ENCODE measurements around the gene CNTNAP2. TPM values are rescaled to one million over a fixed set of nuclear protein-coding genes. Genes with fewer than 3 reads are reported as not detected.

The CNTNAP2 gene
- total RNA-seq, 1 experiment from 2014 or later = 42.5 TPM

DNA sequence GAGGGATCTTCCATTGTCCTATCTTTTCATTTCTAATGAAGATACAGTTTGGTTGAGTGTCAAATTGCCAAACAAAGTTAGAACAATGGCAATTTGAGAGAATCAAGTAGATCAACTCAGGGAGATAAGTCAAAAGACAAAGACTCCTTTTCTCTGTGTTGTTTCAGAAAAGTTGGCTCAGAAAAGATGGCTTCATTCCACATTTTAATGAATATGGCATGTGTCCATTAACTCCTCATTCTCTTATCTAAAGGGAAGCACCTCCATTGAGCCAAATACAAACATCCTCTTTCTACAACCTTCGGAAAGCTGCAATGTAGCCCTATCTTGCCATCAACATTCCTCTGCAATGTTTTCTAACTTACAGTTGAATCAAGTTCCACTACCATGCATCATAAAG lies 1535.0 kb downstream of the CNTNAP2 start:
- Mint-ChIP-seq H3K4me1 (ENCODE audit: low read depth, unreplicated experiment) (peaks cover 3% of the 10 kb centered on the region), H3K9me3 (ENCODE audit: unreplicated experiment) (peaks cover 15% of the 10 kb centered on the region), H3K36me3 (ENCODE audit: insufficient read depth, unreplicated experiment) (peaks cover 3% of the 10 kb centered on the region), H3K27me3 (ENCODE audit: insufficient read depth, unreplicated experiment) (peaks cover 3% of the 10 kb centered on the region), H3K27ac (ENCODE audit: unreplicated experiment) (no peak overlapping the region), H3K4me3 (ENCODE audit: unreplicated experiment) (no peak overlapping the region)
- no peak for DNase-seq
- peaks cover 5% of the 10 kb centered on the region; the same call in 1 of the 2 replicates for H3K4me1 ChIP-seq
- TF ChIP-seq, protein P1, sequence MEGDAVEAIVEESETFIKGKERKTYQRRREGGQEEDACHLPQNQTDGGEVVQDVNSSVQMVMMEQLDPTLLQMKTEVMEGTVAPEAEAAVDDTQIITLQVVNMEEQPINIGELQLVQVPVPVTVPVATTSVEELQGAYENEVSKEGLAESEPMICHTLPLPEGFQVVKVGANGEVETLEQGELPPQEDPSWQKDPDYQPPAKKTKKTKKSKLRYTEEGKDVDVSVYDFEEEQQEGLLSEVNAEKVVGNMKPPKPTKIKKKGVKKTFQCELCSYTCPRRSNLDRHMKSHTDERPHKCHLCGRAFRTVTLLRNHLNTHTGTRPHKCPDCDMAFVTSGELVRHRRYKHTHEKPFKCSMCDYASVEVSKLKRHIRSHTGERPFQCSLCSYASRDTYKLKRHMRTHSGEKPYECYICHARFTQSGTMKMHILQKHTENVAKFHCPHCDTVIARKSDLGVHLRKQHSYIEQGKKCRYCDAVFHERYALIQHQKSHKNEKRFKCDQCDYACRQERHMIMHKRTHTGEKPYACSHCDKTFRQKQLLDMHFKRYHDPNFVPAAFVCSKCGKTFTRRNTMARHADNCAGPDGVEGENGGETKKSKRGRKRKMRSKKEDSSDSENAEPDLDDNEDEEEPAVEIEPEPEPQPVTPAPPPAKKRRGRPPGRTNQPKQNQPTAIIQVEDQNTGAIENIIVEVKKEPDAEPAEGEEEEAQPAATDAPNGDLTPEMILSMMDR (IDR thresholded peaks at IDR 0.05; ENCODE audit: insufficient read depth in 1 of 2, low read depth in 1 of 2, low read length in 1 of 2, severe bottlenecking in 1 of 2, unreplicated experiment in 1 of 2) = no peak
- intact Hi-C loops (cut with micrococcal nuclease; ENCODE audit: unreplicated experiment) = no loop called here
- no peak overlapping the region for H3K4me3 ChIP-seq (ENCODE audit: low read depth, low read length)
- no peaks in the 10 kb centered on the region for H3K36me3 ChIP-seq (ENCODE audit: control insufficient read depth, insufficient read depth, low read length)
- CTCF ChIA-PET = no interaction called here
- no TSS peak for BruUV-seq (replicated peaks)
- H3K9me3 ChIP-seq = no peaks in the 10 kb centered on the region; the same call in 1 of the 2 replicates
- no peaks in the 10 kb centered on the region for H3K27me3 ChIP-seq (replicated peaks; ENCODE audit: control insufficient read depth, insufficient read depth, low read length)
- POLR2A ChIA-PET = no interaction called here

- Histone ChIP-seq H3K4me3 (ENCODE audit: low read depth, low read length) (no peak overlapping the region), H3K36me3 (ENCODE audit: control insufficient read depth, insufficient read depth, low read length) (no peaks in the 10 kb centered on the region), H3K9me3 (no peaks in the 10 kb centered on the region), H3K4me1 (no peaks in the 10 kb centered on the region), H3K27me3 (replicated peaks; ENCODE audit: control insufficient read depth, insufficient read depth, low read length) (no peaks in the 10 kb centered on the region)
- H3K4me3 Mint-ChIP-seq (ENCODE audit: unreplicated experiment) = no peak overlapping the region
- peaks cover 3% of the 10 kb centered on the region for H3K27me3 Mint-ChIP-seq (ENCODE audit: insufficient read depth, unreplicated experiment)
- no peaks in the 10 kb centered on the region for H3K9me3 Mint-ChIP-seq (ENCODE audit: unreplicated experiment)
- CTCF ChIA-PET = no interaction called here
- TF ChIP-seq, protein P1 (IDR thresholded peaks at IDR 0.05; ENCODE audit: insufficient read depth in 1 of 2, low read depth in 1 of 2, low read length in 1 of 2, severe bottlenecking in 1 of 2, unreplicated experiment in 1 of 2) = no peak
- intact Hi-C loops (cut with micrococcal nuclease; ENCODE audit: unreplicated experiment) = no loop called here
- POLR2A ChIA-PET = no interaction called here
- DNase-seq = no peak
- no peaks in the 10 kb centered on the region for H3K36me3 Mint-ChIP-seq (ENCODE audit: insufficient read depth, unreplicated experiment)
- H3K4me1 Mint-ChIP-seq (ENCODE audit: low read depth, unreplicated experiment) = no peaks in the 10 kb centered on the region
- BruUV-seq (replicated peaks) = no TSS peak
- H3K27ac Mint-ChIP-seq (ENCODE audit: unreplicated experiment) = no peak overlapping the region
These were observed 1536.9 kb downstream of the CNTNAP2 start for GRCh38 chr7:147653456-147653855.

- Mint-ChIP-seq H3K4me3 (ENCODE audit: unreplicated experiment) (no peak overlapping the region), H3K9me3 (ENCODE audit: unreplicated experiment) (no peaks in the 10 kb centered on the region), H3K4me1 (ENCODE audit: low read depth, unreplicated experiment) (no peaks in the 10 kb centered on the region), H3K27ac (ENCODE audit: unreplicated experiment) (no peak overlapping the region), H3K36me3 (ENCODE audit: insufficient read depth, unreplicated experiment) (no peaks in the 10 kb centered on the region), H3K27me3 (ENCODE audit: insufficient read depth, unreplicated experiment) (peaks cover 4% of the 10 kb centered on the region)
- Histone ChIP-seq H3K4me3 (ENCODE audit: low read depth, low read length) (no peak overlapping the region), H3K36me3 (ENCODE audit: control insufficient read depth, insufficient read depth, low read length) (no peaks in the 10 kb centered on the region), H3K27me3 (replicated peaks; ENCODE audit: control insufficient read depth, insufficient read depth, low read length) (no peaks in the 10 kb centered on the region), H3K4me1 (no peaks in the 10 kb centered on the region), H3K9me3 (no peaks in the 10 kb centered on the region)
- intact Hi-C loops (cut with micrococcal nuclease; ENCODE audit: unreplicated experiment) = no loop called here
- TF ChIP-seq, protein P1 (IDR thresholded peaks at IDR 0.05; ENCODE audit: insufficient read depth in 1 of 2, low read depth in 1 of 2, low read length in 1 of 2, severe bottlenecking in 1 of 2, unreplicated experiment in 1 of 2) = no peak
- ChIA-PET CTCF (no interaction called here), POLR2A (no interaction called here)
- no peak for DNase-seq
- BruUV-seq (replicated peaks) = no TSS peak
These were observed 1541.9 kb downstream of the CNTNAP2 start for GRCh38 chr7:147658392-147658967.

All from Caco-2 (cell line).